Transverse colon (tissue), 4 donors: ENCODE data around the gene ACSM6. TPM values are rescaled to one million over a fixed set of nuclear protein-coding genes. Genes with fewer than 3 reads are reported as not detected.
"Not testable (repeated sequence)": the region's sequence is repeated elsewhere in the genome, so short reads cannot be mapped to it uniquely, and the experiment has no call there.

Experiments
- DNase-seq: peaks from one replicate; pipeline ENCODE4 v3.0.0-alpha.2; 2019
- H3K27ac ChIP-seq, 4 donors: fragments of 200-600 bp; sonication (generic); 2 replicates each; pipeline ENCODE4 v1.5.1; 2016 to 2018; ENCODE audit warnings: inconsistent platforms in 4 of 4
- H3K27me3 ChIP-seq: fragments of 200-600 bp; sonication (generic); 2 replicates; pipeline ENCODE4 v1.5.1; 2017; ENCODE audit warnings: inconsistent platforms
- H3K36me3 ChIP-seq, 4 donors: fragments of 200-600 bp; sonication (generic); 2 replicates each; pipeline ENCODE4 v1.5.1; 2017 to 2019; ENCODE audit warnings: inconsistent platforms in 4 of 4
- H3K4me1 ChIP-seq, 4 donors: fragments of 200-600 bp; sonication (generic); 2 replicates each; pipeline ENCODE4 v1.5.1; 2017 to 2020; ENCODE audit warnings: inconsistent platforms in 4 of 4
- H3K4me3 ChIP-seq, 4 donors: fragments of 200-600 bp; sonication (generic); 1 replicate in 1 of 4; 2 replicates in 3 of 4; pipeline versions ENCODE4 v1.5.1 to v1.6.1; 2017 to 2019; ENCODE audit warnings: inconsistent platforms in 4 of 4
- H3K9me3 ChIP-seq, 2 donors: fragments of 200-600 bp; sonication (generic); 2 replicates each; pipeline ENCODE4 v1.5.1; 2017 to 2019; ENCODE audit warnings: inconsistent platforms in 2 of 2
- CTCF ChIP-seq, 5 experiments: fragments of 200-600 bp in 3 of 5; fragments of 450-650 bp in 2 of 5; sonication (generic) in 3 of 5; IDR thresholded peaks; 1 replicate in 2 of 5; 2 replicates in 3 of 5; pipeline ENCODE4 v1.5.1; 2016 to 2017; ENCODE audit warnings: antibody characterized with exemption in 5 of 5, inconsistent platforms in 3 of 5, mild to moderate bottlenecking in 2 of 5, moderate library complexity in 1 of 5
- EP300 ChIP-seq: sonication (generic); formaldehyde crosslinking; IDR thresholded peaks from one replicate; pipeline ENCODE4 v1.6.1; 2017; ENCODE audit warnings: antibody characterized with exemption, low read depth
- POLR2A ChIP-seq: fragments of 450-650 bp; IDR thresholded peaks from one replicate; pipeline ENCODE4 v1.6.1; 2016; ENCODE audit warnings: antibody characterized with exemption, mild to moderate bottlenecking, moderate library complexity
- POLR2AphosphoS5 ChIP-seq, 3 donors: sonication (generic); formaldehyde crosslinking; IDR thresholded peaks; one replicate each; pipeline ENCODE4 v1.6.1; 2016; ENCODE audit warnings: antibody characterized with exemption in 3 of 3
- WGBS, 2 donors: methylation state at CpG; one replicate each; pipeline ENCODE4 v1.1.5; 2018; ENCODE audit warnings: low coverage in 1 of 2; 5-methylcytosine and 5-hydroxymethylcytosine counted together
- in situ Hi-C, 4 donors: fragments of 200-750 bp; cut with MboI; loops; one replicate each; pipeline versions ENCODE4 v1.15.0 to v1.15.1; 2017; ENCODE audit warnings: low sequenced_read_pairs in 3 of 4, low pct_ligation_motif_present in 1 of 4, low pct_unique_long_range_greater_than_20kb in 1 of 4
- intact Hi-C: fragments of 100-400 bp; cut with DNase I; formaldehyde crosslinking; loops from one replicate; pipeline ENCODE4 v1.15.1; 2023; ENCODE audit warnings: low total_unique reads
- total RNA-seq, 4 donors: library from RNA; depleted of rRNA; stranded (reverse); fragments of >200 nt; gene quantifications; one replicate each; pipeline ENCODE4 v1.1.0, GENCODE V29; 2016

The ACSM6 gene
- total RNA-seq, 4 donors from 2014 or later, result not detected

- Histone ChIP-seq H3K27me3 (no peaks in the 10 kb centered on the region), H3K9me3 (no peaks in the 10 kb centered on the region), H3K4me3 (no peak overlapping the region), H3K36me3 (no peaks in the 10 kb centered on the region), H3K27ac (no peak overlapping the region), H3K4me1 (peaks cover 0 to 11% (median 3%) of the 10 kb centered on the region in 4 donors)
- in situ Hi-C loops (loop anchor here in 1 of 4 donors (5.0 kb wide), 1 partner anchor 175 kb away; no protein-coding TSS in a partner anchor), intact Hi-C loops (no loop called here)
- 88 to 89% methylated on average over 2 to 3 of the region's 3 CpGs for WGBS, 2 donors
- TF ChIP-seq EP300 (no peak), POLR2AphosphoS5 (IDR thresholded peaks at IDR 0.05) (no peak), CTCF (IDR thresholded peaks at IDR 0.05) (no peak), POLR2A (no peak)
- no peak for DNase-seq
Observed at GRCh38 chr10:95187617-95188016, 6.4 kb upstream of the ACSM6 start.

- Histone ChIP-seq H3K9me3 (no peaks in the 10 kb centered on the region), H3K27ac (no peak overlapping the region), H3K4me3 (no peak overlapping the region), H3K36me3 (no peaks in the 10 kb centered on the region), H3K4me1 (peaks cover 0 to 5% (median 3%) of the 10 kb centered on the region in 4 donors), H3K27me3 (no peaks in the 10 kb centered on the region)
- intact Hi-C loops (no loop called here), in situ Hi-C loops (loop anchor here in 1 of 4 donors (5.0 kb wide), 1 partner anchor 174 kb away; no protein-coding TSS in a partner anchor)
- TF ChIP-seq POLR2A (no peak), CTCF (IDR thresholded peaks at IDR 0.05) (no peak), POLR2AphosphoS5 (IDR thresholded peaks at IDR 0.05) (no peak), EP300 (no peak)
- no peak for DNase-seq
Observed at GRCh38 chr10:95188593-95188992, 5.4 kb upstream of the ACSM6 start.

- Histone ChIP-seq H3K4me1 (no peaks in the 10 kb centered on the region), H3K36me3 (no peaks in the 10 kb centered on the region), H3K27me3 (no peaks in the 10 kb centered on the region), H3K4me3 (no peak overlapping the region), H3K27ac (no peak overlapping the region), H3K9me3 (no peaks in the 10 kb centered on the region)
- in situ Hi-C loops (no loop called here), intact Hi-C loops (no loop called here)
- TF ChIP-seq POLR2AphosphoS5 (IDR thresholded peaks at IDR 0.05), result no peak
- TF ChIP-seq EP300, result no peak
- TF ChIP-seq POLR2A, result no peak
- TF ChIP-seq CTCF (IDR thresholded peaks at IDR 0.05), result no peak
- no peak for DNase-seq
- 33 to 69% methylated on average over 1 to 3 of the region's 3 CpGs for WGBS, 2 donors
Observed at GRCh38 chr10:95196046-95196445, 2.0 kb downstream of the ACSM6 start.

- in situ Hi-C loops, result no loop called here
- Histone ChIP-seq H3K9me3 (no peaks in the 10 kb centered on the region), H3K27me3 (no peaks in the 10 kb centered on the region), H3K36me3 (no peaks in the 10 kb centered on the region), H3K27ac (no peak overlapping the region), H3K4me1 (no peaks in the 10 kb centered on the region), H3K4me3 (no peak overlapping the region)
- 95% methylated on average over 4 of the region's 4 CpGs; no CpG with 5 or more reads in 1 of the 2 donors for WGBS, 2 donors
- intact Hi-C loops, result no loop called here
- no peak for TF ChIP-seq POLR2A
- no peak for TF ChIP-seq CTCF (IDR thresholded peaks at IDR 0.05)
- TF ChIP-seq POLR2AphosphoS5 (IDR thresholded peaks at IDR 0.05), result no peak
- no peak for TF ChIP-seq EP300
- no peak for DNase-seq
Observed at GRCh38 chr10:95201736-95202135, 7.7 kb downstream of the ACSM6 start.

GRCh38 chr10:95202865-95203264 lies 8.8 kb downstream of the ACSM6 start:
- H3K36me3 ChIP-seq, H3K4me1 ChIP-seq, H3K27ac ChIP-seq, H3K27me3 ChIP-seq, DNase-seq, in situ Hi-C loops, H3K9me3 ChIP-seq, H3K4me3 ChIP-seq, intact Hi-C loops: not testable (repeated sequence)
- 86 to 92% methylated on average over 3 to 5 of the region's 5 CpGs for WGBS, 2 donors
